Brain microvascular endothelial cell (primary cell): ENCODE measurements around the gene RFTN1.

Experiments used
- DNase-seq: peaks from one replicate; pipeline ENCODE4 v3.0.0-alpha.2; 2020
- H3K27ac ChIP-seq: fragments of 250-450 bp; sonication (Bioruptor Pico); 2 replicates; pipeline ENCODE4 v1.5.1; 2020; ENCODE audit warnings: mild to moderate bottlenecking, moderate library complexity
- H3K27me3 ChIP-seq: fragments of 250-450 bp; sonication (Bioruptor Pico); replicated peaks from 2 replicates; pipeline ENCODE4 v1.5.1; 2020; ENCODE audit warnings: mild to moderate bottlenecking
- H3K36me3 ChIP-seq: fragments of 250-450 bp; sonication (Bioruptor Pico); replicated peaks from 2 replicates; pipeline ENCODE4 v1.5.1; 2020; ENCODE audit warnings: mild to moderate bottlenecking
- H3K4me3 ChIP-seq: 2 replicates; pipeline ENCODE4 v1.5.1; 2011; ENCODE audit warnings: low read depth, mild to moderate bottlenecking, control low read depth, low read length, moderate library complexity
- in situ Hi-C: cut with HindIII; loops from 2 replicates; pipeline ENCODE4 v1.10.0; 2017; ENCODE audit warnings: low sequenced_read_pairs, low pct_ligation_motif_present
- TF ChIP-seq, protein P1 (sequence below): IDR thresholded peaks from 2 replicates; pipeline ENCODE4 v1.5.1; 2011; ENCODE audit warnings: low read depth, mild to moderate bottlenecking, moderate library complexity, low read length, control low read depth, inconsistent platforms; ENCODE audit errors: missing control alignments

The RFTN1 gene

DNA sequence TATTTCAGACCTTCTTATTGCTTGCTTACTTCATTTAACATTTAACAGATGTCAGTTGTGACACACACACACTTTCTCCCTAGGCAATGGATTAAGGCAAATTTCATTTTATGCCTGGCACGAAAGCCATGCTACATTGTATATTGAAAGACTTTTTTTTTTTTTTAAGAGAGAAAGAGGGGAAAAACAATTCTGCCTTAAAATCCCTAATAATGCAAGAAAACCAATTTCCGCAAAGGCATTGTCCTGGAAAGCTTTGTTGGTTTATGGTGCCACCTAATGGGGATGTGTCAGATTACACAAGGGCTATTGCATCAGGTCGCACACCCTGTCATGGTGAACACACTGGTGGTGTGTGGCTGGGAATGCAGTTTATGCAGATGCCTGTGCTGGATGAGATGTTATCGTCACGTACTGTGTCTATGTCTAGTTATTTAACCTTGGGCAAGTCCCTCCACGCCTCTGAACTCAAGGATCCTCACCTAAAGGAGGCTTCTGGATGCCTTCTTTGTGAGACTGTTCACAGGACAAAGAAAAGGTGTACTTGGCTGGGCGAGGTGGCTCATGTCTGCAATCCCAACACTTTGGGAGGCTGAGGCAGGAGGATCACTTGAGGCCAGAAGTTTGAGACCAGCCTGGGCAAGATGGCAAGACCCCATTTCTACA is 37.3 kb upstream of the RFTN1 start:
- DNase-seq: peak; percentile 90
- Histone ChIP-seq H3K36me3 (no peaks in the 10 kb centered on the region), H3K27me3 (no peaks in the 10 kb centered on the region), H3K4me3 (no peak overlapping the region), H3K27ac (no peak overlapping the region)
- TF ChIP-seq, protein P1, sequence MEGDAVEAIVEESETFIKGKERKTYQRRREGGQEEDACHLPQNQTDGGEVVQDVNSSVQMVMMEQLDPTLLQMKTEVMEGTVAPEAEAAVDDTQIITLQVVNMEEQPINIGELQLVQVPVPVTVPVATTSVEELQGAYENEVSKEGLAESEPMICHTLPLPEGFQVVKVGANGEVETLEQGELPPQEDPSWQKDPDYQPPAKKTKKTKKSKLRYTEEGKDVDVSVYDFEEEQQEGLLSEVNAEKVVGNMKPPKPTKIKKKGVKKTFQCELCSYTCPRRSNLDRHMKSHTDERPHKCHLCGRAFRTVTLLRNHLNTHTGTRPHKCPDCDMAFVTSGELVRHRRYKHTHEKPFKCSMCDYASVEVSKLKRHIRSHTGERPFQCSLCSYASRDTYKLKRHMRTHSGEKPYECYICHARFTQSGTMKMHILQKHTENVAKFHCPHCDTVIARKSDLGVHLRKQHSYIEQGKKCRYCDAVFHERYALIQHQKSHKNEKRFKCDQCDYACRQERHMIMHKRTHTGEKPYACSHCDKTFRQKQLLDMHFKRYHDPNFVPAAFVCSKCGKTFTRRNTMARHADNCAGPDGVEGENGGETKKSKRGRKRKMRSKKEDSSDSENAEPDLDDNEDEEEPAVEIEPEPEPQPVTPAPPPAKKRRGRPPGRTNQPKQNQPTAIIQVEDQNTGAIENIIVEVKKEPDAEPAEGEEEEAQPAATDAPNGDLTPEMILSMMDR: peak; percentile 84
- in situ Hi-C loops: no loop called here

DNA sequence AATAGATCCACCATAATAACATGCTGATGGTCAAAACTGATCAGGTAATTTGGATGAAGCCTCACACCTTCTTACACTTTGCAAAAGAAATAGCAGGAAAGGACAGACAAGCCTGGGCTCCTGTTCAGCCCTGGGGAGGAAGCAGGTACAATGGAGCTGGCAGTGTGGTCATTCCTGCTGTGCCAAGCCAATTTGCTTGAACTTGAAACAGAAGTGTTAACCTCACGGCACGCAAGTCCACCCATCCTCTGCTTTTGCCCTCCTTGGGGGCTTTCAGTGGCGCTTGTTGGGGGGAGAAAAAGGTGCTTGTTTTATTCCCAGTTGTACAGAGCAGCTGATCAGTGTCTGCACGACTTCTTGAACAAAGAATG is 36.8 kb upstream of the RFTN1 start:
- in situ Hi-C loops: no loop called here
- H3K4me3 ChIP-seq: no peak overlapping the region
- H3K27me3 ChIP-seq: no peaks in the 10 kb centered on the region
- TF ChIP-seq, protein P1: no peak
- H3K27ac ChIP-seq: no peak overlapping the region
- no peak for DNase-seq
- no peaks in the 10 kb centered on the region for H3K36me3 ChIP-seq

DNA sequence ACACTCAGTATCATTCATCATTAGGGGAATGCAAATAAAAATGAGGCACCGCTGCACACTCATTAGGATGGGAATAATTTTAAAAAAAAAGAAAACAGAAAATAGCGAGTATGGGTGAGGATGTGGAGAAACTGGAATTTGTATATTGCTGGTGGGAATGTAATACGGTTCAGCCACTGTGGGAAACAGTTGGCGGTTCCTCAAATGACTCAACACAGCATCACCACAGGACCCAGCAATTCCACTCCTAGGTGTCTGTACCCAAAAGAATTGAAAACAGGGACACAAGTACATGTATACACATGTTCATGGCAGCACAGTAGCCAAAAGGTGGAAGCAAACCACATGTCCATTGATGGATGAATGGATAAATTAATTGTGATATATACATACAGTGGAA is 35.2 kb upstream of the RFTN1 start:
- Histone ChIP-seq H3K4me3 (no peak overlapping the region), H3K36me3 (no peaks in the 10 kb centered on the region), H3K27ac (no peak overlapping the region), H3K27me3 (no peaks in the 10 kb centered on the region)
- TF ChIP-seq, protein P1: no peak
- in situ Hi-C loops: loop anchor here (10.0 kb wide), 1 partner anchor 274 kb away; no protein-coding TSS in a partner anchor
- peak; percentile 79 for DNase-seq

DNA sequence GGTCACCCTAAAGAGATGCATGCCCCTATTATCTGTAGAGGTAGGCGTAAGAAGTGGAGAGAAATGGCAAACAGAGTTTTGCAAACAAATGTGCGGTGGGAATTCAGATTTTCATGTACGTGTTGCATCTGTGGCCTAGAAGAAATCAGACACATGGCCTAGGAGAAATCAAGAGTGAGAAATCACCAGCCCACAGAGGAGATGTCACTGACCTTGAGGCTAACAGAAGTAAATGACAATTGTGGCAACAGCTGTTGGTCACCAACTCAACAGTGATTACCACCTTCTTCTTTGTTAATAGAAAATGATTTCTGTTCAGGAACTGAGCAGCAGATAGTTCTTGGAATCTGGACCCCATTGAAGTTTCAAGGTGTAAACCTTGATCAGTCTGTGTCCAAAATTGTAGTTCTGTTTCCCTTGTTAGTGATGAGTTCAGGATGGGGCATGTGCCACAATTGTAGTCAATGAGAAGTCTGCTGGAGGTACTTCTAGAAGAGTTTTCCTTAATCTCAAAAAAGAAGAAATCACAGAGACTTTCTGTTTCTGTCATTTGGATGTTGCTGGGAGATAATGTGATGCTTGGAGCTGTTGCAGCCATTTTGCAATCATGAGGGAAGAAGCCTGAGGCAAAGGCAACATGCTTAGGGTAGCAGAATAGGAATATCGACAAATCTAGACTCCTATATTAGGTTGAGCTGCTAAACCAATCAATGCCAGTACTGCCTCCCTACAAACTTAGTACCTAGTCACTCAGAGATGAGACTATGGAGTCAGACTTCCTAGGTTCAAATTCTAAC is 34.3 kb upstream of the RFTN1 start:
- TF ChIP-seq, protein P1: no peak
- no peak overlapping the region for H3K27ac ChIP-seq
- H3K4me3 ChIP-seq: no peak overlapping the region
- in situ Hi-C loops: loop anchor here (10.0 kb wide), 1 partner anchor 273 kb away; no protein-coding TSS in a partner anchor
- H3K27me3 ChIP-seq: no peaks in the 10 kb centered on the region
- no peaks in the 10 kb centered on the region for H3K36me3 ChIP-seq
- no peak for DNase-seq

DNA sequence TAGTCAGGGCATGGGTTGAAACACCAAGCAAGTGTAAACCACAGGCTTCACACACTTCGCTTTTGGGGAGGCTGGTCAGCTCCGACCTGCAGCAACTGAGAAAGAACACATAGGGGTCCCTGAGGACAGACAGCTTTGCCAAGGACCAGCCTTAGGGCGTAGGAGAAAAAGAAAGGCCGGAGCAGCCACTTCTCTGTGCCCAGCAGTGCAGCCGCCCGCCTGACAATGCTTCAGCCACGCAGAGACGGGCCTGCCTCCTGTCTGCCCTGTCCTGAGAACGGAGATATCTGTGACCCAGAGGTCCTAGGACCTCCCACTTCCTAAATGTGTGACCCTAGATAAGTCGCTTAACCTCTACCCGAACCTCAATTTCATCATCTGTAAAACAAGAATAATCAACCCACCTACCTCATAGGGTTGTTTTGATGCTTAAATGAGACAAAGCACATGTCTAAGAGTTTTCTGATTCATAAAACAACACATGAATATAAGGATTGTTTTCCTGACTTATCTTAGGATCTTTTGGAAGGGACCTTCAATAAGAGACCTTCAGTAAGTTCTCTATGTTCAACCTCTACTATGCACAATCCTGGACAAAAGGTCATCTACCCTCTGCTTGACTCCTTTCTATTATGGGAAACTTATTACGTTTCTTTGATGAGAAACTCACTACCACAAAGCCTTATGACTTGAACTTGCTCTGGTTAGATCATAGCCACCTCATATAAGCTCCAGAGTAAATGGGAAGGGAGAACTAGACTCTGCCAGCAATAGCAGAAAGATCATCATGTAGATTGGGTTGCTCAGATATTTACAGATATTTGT is 32.9 kb upstream of the RFTN1 start:
- in situ Hi-C loops: loop anchor here (10.0 kb wide), 1 partner anchor 272 kb away; no protein-coding TSS in a partner anchor
- TF ChIP-seq, protein P1: no peak
- Histone ChIP-seq H3K27ac (no peak overlapping the region), H3K36me3 (no peaks in the 10 kb centered on the region), H3K4me3 (no peak overlapping the region), H3K27me3 (no peaks in the 10 kb centered on the region)
- no peak for DNase-seq
